B cell (primary cell): ENCODE results near the gene ZNF483. TPM values are rescaled to one million over a fixed set of nuclear protein-coding genes. Genes with fewer than 3 reads are reported as not detected.

Experiments used
- ATAC-seq: fragments of 200-7000 bp; cut with Tn5 transposase; one replicate; pipeline ENCODE4 v1.10.0; 2021; ENCODE audit warnings: low read depth, mild to moderate bottlenecking, moderate number of reproducible peaks, moderate library complexity
- CTCF ChIA-PET: fragments of 350-600 bp; sonication (Branson Sonifier 250); formaldehyde crosslinking; loops from one replicate; lab custom pipeline; 2021; ENCODE audit warnings: antibody characterized with exemption, inconsistent platforms; lab: Charles Lee
- POLR2A ChIA-PET: fragments of 350-600 bp; sonication (Branson Sonifier 250); formaldehyde crosslinking; loops from one replicate; lab custom pipeline; 2021; ENCODE audit warnings: antibody characterized with exemption; lab: Charles Lee
- DNase-seq: peaks from one replicate; pipeline ENCODE4 v3.0.0; 2013
- H2AFZ ChIP-seq: 2 replicates; pipeline ENCODE4 v1.6.1; 2012; ENCODE audit warnings: mild to moderate bottlenecking, low read depth, low read length; ENCODE audit not compliant: insufficient read depth, poor library complexity, severe bottlenecking
- H3K27ac ChIP-seq, 2 donors: 1 replicate in 1 of 2; 2 replicates in 1 of 2; pipeline ENCODE4 v1.5.1; 2012 to 2013; ENCODE audit warnings: low read length in 2 of 2, mild to moderate bottlenecking in 2 of 2, moderate library complexity in 1 of 2
- H3K27me3 ChIP-seq, 4 experiments: fragments of 200-600 bp in 1 of 4; sonication (generic) in 1 of 4; replicated peaks in 1 of 4; 1 replicate in 2 of 4; 2 replicates in 2 of 4; pipeline versions ENCODE4 v1.6.1 to v1.7.0; 2013 to 2016; ENCODE audit warnings: low read length in 3 of 4, mild to moderate bottlenecking in 2 of 4, mixed read lengths in 1 of 4, moderate library complexity in 1 of 4; ENCODE audit not compliant: insufficient read depth in 4 of 4, control insufficient read depth in 3 of 4; ENCODE audit errors: control extremely low read depth in 1 of 4
- H3K36me3 ChIP-seq, 2 experiments: replicated peaks in 1 of 2; 1 replicate in 1 of 2; 2 replicates in 1 of 2; pipeline versions ENCODE4 v1.6.1 to v1.7.1; 2013; ENCODE audit warnings: low read length in 1 of 2; ENCODE audit not compliant: insufficient read depth in 2 of 2, control insufficient read depth in 1 of 2; ENCODE audit errors: control extremely low read depth in 1 of 2, extremely low read depth in 1 of 2
- H3K4me1 ChIP-seq, 2 donors: fragments of 200-600 bp in 1 of 2; sonication (generic) in 1 of 2; 1 replicate in 1 of 2; 2 replicates in 1 of 2; pipeline versions ENCODE4 v1.5.1 to v1.6.1; 2013 to 2017; ENCODE audit warnings: low read length in 2 of 2; ENCODE audit not compliant: control insufficient read depth in 2 of 2, insufficient read depth in 2 of 2
- H3K4me2 ChIP-seq: replicated peaks from 2 replicates; pipeline ENCODE3; 2012; ENCODE audit warnings: mild to moderate bottlenecking, low read depth, low read length; ENCODE audit not compliant: poor library complexity, severe bottlenecking
- H3K4me3 ChIP-seq, 5 experiments: fragments of 200-600 bp in 1 of 5; sonication (generic) in 1 of 5; 1 replicate in 3 of 5; 2 replicates in 2 of 5; pipeline versions ENCODE4 v1.5.1 to v1.7.0; 2011 to 2016; ENCODE audit warnings: low read length in 4 of 5, mild to moderate bottlenecking in 4 of 5, low read depth in 2 of 5, control low read depth in 1 of 5, moderate library complexity in 1 of 5; ENCODE audit not compliant: insufficient read depth in 1 of 5; ENCODE audit errors: control extremely low read depth in 1 of 5, extremely low read depth in 1 of 5
- H3K79me2 ChIP-seq: fragments of 200-600 bp; sonication (generic); one replicate; pipeline ENCODE4 v1.6.0; 2016; ENCODE audit warnings: low read length; ENCODE audit not compliant: control insufficient read depth, insufficient read depth
- H3K9ac ChIP-seq: fragments of 200-600 bp; sonication (generic); 2 replicates; pipeline ENCODE4 v1.6.1; 2017; ENCODE audit warnings: mild to moderate bottlenecking, low read length, moderate library complexity
- H3K9me3 ChIP-seq, 3 donors: one replicate each; pipeline versions ENCODE4 v1.6.1 to v1.7.1; 2013; ENCODE audit warnings: low read length in 2 of 3; ENCODE audit not compliant: control insufficient read depth in 2 of 3, insufficient read depth in 1 of 3; ENCODE audit errors: control extremely low read depth in 1 of 3
- H4K20me1 ChIP-seq: 2 replicates; pipeline ENCODE4 v1.6.0; 2012; ENCODE audit warnings: mild to moderate bottlenecking, low read length; ENCODE audit not compliant: insufficient read depth, control insufficient read depth, poor library complexity, severe bottlenecking
- H3K27ac Mint-ChIP-seq: one replicate; pipeline ENCODE4 v1.8.0; 2021; ENCODE audit warnings: mixed read lengths
- H3K27me3 Mint-ChIP-seq: one replicate; pipeline ENCODE4 v1.8.0; 2021; ENCODE audit warnings: mixed read lengths
- H3K4me1 Mint-ChIP-seq: one replicate; pipeline ENCODE4 v1.8.0; 2021; ENCODE audit warnings: mixed read lengths
- H3K4me3 Mint-ChIP-seq: one replicate; pipeline ENCODE4 v1.8.0; 2021; ENCODE audit warnings: mixed read lengths
- H3K9me3 Mint-ChIP-seq: one replicate; pipeline ENCODE4 v1.8.0; 2022; ENCODE audit warnings: mixed read lengths; ENCODE audit not compliant: insufficient read depth
- CTCF ChIP-seq: fragments of 200-600 bp; IDR thresholded peaks from one replicate; pipeline ENCODE4 v1.8.0; 2022; ENCODE audit warnings: antibody characterized with exemption, mild to moderate bottlenecking
- EZH2 ChIP-seq: IDR thresholded peaks from 2 replicates; pipeline ENCODE4 v1.6.1; 2012; ENCODE audit warnings: borderline replicate concordance, low read depth, mild to moderate bottlenecking, moderate library complexity, low read length; ENCODE audit not compliant: insufficient read depth, poor library complexity, severe bottlenecking
- WGBS: methylation state at CpG from one replicate; pipeline ENCODE4 v1.1.5; 2013; ENCODE audit warnings: missing lambda C conversion rate; ENCODE audit not compliant: insufficient coverage; 5-methylcytosine and 5-hydroxymethylcytosine counted together
- intact Hi-C: fragments of 100-400 bp; cut with micrococcal nuclease; formaldehyde crosslinking; loops from one replicate; pipeline ENCODE4 v1.10.0; 2022
- polyA plus RNA-seq: library from polyadenylated mRNA; depleted of rRNA; stranded (reverse); fragments of >200 nt; gene quantifications from 2 replicates; pipeline ENCODE4 v1.2.3, GENCODE V29; 2012
- total RNA-seq, 2 donors: library from RNA; stranded (reverse); fragments of 120-200 nt in 1 of 2; gene quantifications; 1 replicate in 1 of 2; 2 replicates in 1 of 2; pipeline versions ENCODE4 v1.2.3 to v1.2.4, GENCODE V29; 2013 to 2022

ZNF483 gene
- total and polyA plus RNA-seq, 2 donors (not counting 1 experiment from before 2014, with no cell fraction given): 0.43 to 3.0 TPM

- intact Hi-C loops: loop anchor here (5.0 kb wide), 3 partner anchors 414 to 1794 kb away; partner anchors contain the start of genes CDC26, PRPF4, TXN and UGCG
- Mint-ChIP-seq H3K27ac (peak overlapping the region; percentile 59), H3K4me3 (peak overlapping the region; percentile 44), H3K4me1 (peaks cover 31% of the 10 kb centered on the region), H3K9me3 (no peaks in the 10 kb centered on the region), H3K27me3 (peaks cover 7% of the 10 kb centered on the region)
- DNase-seq: no peak
- H2AFZ ChIP-seq: peak overlapping the region; percentile 89
- no peaks in the 10 kb centered on the region for H3K36me3 ChIP-seq
- POLR2A ChIA-PET: interaction anchor here (0.7 kb wide), 1 partner anchor 896 kb away, joined by 3 read pairs; the partner anchor contains the start of gene HSDL2
- H3K9me3 ChIP-seq: no peaks in the 10 kb centered on the region
- H3K27ac ChIP-seq: no peak overlapping the region
- peaks cover 50% of the 10 kb centered on the region for H3K79me2 ChIP-seq
- peak overlapping the region in 3 of 5 experiments; percentile 84 to 92 (median 86) for H3K4me3 ChIP-seq
- WGBS: under 1% methylated on average over 66 of the region's 78 CpGs
- CTCF ChIA-PET: interaction anchor here (1.3 kb wide), 1 partner anchor 16 kb away, joined by 3 read pairs; no protein-coding TSS in a partner anchor
- peaks cover 7 to 9% of the 10 kb centered on the region in 2 donors for H3K4me1 ChIP-seq
- H3K9ac ChIP-seq: peak overlapping the region; percentile 82
- peaks cover 9% of the 10 kb centered on the region for H4K20me1 ChIP-seq
- no peak for TF ChIP-seq EZH2
- TF ChIP-seq CTCF: no peak
- peak; percentile 40 for ATAC-seq
- H3K27me3 ChIP-seq: peaks cover 0 to 2% (median 0%) of the 10 kb centered on the region in 4 experiments
- peak overlapping the region; percentile 95 for H3K4me2 ChIP-seq
Observed at GRCh38 chr9:111483439-111483857, 41.5 kb upstream of the ZNF483 start.

DNA sequence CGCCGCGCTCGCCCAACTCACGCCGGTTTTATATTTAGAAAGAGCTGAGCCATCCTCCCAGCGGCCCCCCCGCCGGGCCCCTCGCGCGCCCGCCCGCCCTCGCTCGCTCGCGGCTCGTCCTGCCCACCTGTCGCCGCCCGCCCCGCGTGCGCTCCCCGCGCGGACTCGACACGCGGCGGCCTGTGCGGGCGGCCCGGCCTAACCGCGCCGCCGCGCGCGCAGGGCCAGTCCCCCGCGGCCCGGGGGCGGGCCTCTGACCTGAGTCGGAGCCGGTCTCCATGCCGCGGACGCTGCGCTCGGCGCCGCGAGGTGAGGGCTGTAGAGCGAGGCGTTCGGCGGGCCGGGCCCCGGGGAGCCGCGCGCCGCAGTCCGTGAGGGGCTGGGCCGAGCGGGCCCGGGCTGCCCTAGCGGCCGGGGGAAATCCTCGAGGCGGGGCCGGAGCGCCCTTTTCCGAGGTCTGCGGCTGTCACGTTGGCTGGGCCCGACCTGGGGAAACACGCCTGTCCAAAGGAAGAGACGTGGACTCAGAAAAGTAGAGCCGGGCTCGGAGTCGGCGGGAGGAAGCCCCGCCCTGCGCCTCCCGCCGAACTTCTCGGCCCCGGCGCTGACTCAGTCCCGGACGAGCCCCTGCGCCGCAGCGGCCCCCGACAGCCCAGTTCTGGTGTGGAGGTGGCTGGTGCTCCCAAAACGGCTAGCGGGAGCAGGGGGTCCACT lies 41.0 kb upstream of the ZNF483 start, which contains the start of gene ECPAS:
TSS of gene ECPAS (minus strand) at position 526 of the 714 bp plus-strand sequence. CDS start 11,465 bp downstream, outside the sequence.
- H3K4me3 ChIP-seq: peak within 1 kb of the TSS; percentile 68 to 92 (median 86)

More for the DNA sequence above, 41.0 kb upstream of the ZNF483 start, which contains the start of gene ECPAS:
- H3K4me2 ChIP-seq: peak within 1 kb of the TSS; percentile 95
- H2AFZ ChIP-seq: peak within 1 kb of the TSS; percentile 92
- ChIA-PET POLR2A (interaction anchor here (0.7 kb wide), 1 partner anchor 895 kb away, joined by 3 read pairs; the partner anchor contains the start of gene HSDL2), CTCF (no interaction called here)
- TF ChIP-seq EZH2 (no peak), CTCF (no peak)
- peak within 1 kb of the TSS; percentile 90 for H3K9ac ChIP-seq
- H3K27ac Mint-ChIP-seq: peak within 1 kb of the TSS; percentile 70
- H3K4me3 Mint-ChIP-seq: peak within 1 kb of the TSS; percentile 78
- peaks cover 45% of the 10 kb centered on the region for H3K79me2 ChIP-seq
- no peaks in the 10 kb centered on the region for H3K36me3 ChIP-seq
- no peaks in the 10 kb centered on the region for H3K9me3 ChIP-seq
- peaks cover 7% of the 10 kb centered on the region for H3K27me3 Mint-ChIP-seq
- no peaks in the 10 kb centered on the region for H3K9me3 Mint-ChIP-seq
- peaks cover 0 to 2% (median 0%) of the 10 kb centered on the region in 4 experiments for H3K27me3 ChIP-seq
- intact Hi-C loops: loop anchor here (1.0 to 5.0 kb wide), 4 partner anchors 178 to 1793 kb away; partner anchors contain the start of genes CDC26, PRPF4, TXN and UGCG
- DNase-seq (peak; percentile 83), ATAC-seq (peak; percentile 60)
- H4K20me1 ChIP-seq: peaks cover 4% of the 10 kb centered on the region
- under 1% methylated on average over 95 of the region's 101 CpGs for WGBS
- H3K4me1 ChIP-seq: peaks cover 7 to 9% of the 10 kb centered on the region in 2 donors
- H3K4me1 Mint-ChIP-seq: peaks cover 27% of the 10 kb centered on the region
- peak within 1 kb of the TSS; percentile 73 to 85 for H3K27ac ChIP-seq
